ENCODE results near the gene RPL38.

The RPL38 gene

GRCh38 chr17:74163271-74163821 is 40.1 kb upstream of the RPL38 start:
- TF ChIP-seq, protein P1, sequence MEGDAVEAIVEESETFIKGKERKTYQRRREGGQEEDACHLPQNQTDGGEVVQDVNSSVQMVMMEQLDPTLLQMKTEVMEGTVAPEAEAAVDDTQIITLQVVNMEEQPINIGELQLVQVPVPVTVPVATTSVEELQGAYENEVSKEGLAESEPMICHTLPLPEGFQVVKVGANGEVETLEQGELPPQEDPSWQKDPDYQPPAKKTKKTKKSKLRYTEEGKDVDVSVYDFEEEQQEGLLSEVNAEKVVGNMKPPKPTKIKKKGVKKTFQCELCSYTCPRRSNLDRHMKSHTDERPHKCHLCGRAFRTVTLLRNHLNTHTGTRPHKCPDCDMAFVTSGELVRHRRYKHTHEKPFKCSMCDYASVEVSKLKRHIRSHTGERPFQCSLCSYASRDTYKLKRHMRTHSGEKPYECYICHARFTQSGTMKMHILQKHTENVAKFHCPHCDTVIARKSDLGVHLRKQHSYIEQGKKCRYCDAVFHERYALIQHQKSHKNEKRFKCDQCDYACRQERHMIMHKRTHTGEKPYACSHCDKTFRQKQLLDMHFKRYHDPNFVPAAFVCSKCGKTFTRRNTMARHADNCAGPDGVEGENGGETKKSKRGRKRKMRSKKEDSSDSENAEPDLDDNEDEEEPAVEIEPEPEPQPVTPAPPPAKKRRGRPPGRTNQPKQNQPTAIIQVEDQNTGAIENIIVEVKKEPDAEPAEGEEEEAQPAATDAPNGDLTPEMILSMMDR (conservative IDR thresholded peaks at IDR 0.05; ENCODE audit: low read depth, low read length) = no peak
- Histone ChIP-seq H3K4me2 (no peak overlapping the region), H3K4me3 (IDR thresholded peaks at IDR 0.05; ENCODE audit: insufficient read depth, low read depth, low read length) (no peak overlapping the region), H3K79me2 (ENCODE audit: insufficient read depth, low read depth) (no peaks in the 10 kb centered on the region), H3K27me3 (ENCODE audit: insufficient read depth, low read depth) (peaks cover 53% of the 10 kb centered on the region), H3K4me1 (ENCODE audit: low read depth, poor library complexity, severe bottlenecking) (no peaks in the 10 kb centered on the region), H3K9ac (no peak overlapping the region), H3K27ac (no peak overlapping the region), H4K20me1 (ENCODE audit: insufficient read depth) (no peaks in the 10 kb centered on the region), H3K36me3 (ENCODE audit: insufficient read depth) (no peaks in the 10 kb centered on the region), H2AFZ (ENCODE audit: low read depth) (no peak overlapping the region)

- no peak overlapping the region for H3K9ac ChIP-seq
- no peak overlapping the region for H3K4me2 ChIP-seq
- H3K4me3 ChIP-seq (IDR thresholded peaks at IDR 0.05; ENCODE audit: insufficient read depth, low read depth, low read length) = no peak overlapping the region
- H3K27ac ChIP-seq = no peak overlapping the region
- H3K4me1 ChIP-seq (ENCODE audit: low read depth, poor library complexity, severe bottlenecking) = no peaks in the 10 kb centered on the region
- no peak overlapping the region for H2AFZ ChIP-seq (ENCODE audit: low read depth)
- TF ChIP-seq, protein P1 (conservative IDR thresholded peaks at IDR 0.05; ENCODE audit: low read depth, low read length) = no peak
- H3K36me3 ChIP-seq (ENCODE audit: insufficient read depth) = no peaks in the 10 kb centered on the region
- no peaks in the 10 kb centered on the region for H3K79me2 ChIP-seq (ENCODE audit: insufficient read depth, low read depth)
- peaks cover 51% of the 10 kb centered on the region for H3K27me3 ChIP-seq (ENCODE audit: insufficient read depth, low read depth)
- no peaks in the 10 kb centered on the region for H4K20me1 ChIP-seq (ENCODE audit: insufficient read depth)
These were observed 39.6 kb upstream of the RPL38 start for GRCh38 chr17:74163836-74164235.

DNA sequence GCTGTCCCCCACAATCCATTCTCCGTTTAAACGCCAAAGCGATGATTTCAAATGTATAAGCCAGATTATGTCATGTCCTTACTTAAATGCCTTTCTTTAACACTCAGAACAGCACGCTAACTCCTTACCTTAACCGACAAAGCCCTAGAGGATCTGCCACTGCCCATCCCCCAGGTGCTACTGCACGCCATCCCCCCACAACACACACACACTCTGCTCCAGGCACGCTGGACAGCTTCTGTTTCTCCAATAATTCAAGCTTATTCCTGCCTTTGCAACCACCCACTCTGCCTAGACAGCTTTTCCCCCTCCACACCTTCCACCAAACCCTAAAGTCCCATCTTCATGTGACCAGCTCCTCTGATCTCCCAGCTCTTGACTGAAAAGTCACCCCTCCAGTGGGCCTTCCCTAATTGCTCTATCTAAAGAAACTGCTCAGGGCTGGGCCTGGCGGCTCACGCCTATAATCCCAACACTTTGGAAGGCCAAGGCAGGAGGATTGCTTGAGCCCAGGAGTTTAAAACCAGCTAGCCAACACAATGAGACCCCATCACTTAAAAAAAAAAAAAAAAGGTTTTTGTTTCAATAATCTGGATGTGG is 38.9 kb upstream of the RPL38 start:
- Histone ChIP-seq H3K9ac (no peak overlapping the region), H3K4me1 (ENCODE audit: low read depth, poor library complexity, severe bottlenecking) (no peaks in the 10 kb centered on the region), H3K27ac (no peak overlapping the region), H3K4me2 (no peak overlapping the region), H3K27me3 (ENCODE audit: insufficient read depth, low read depth) (peaks cover 54% of the 10 kb centered on the region), H3K4me3 (IDR thresholded peaks at IDR 0.05; ENCODE audit: insufficient read depth, low read depth, low read length) (no peak overlapping the region), H2AFZ (ENCODE audit: low read depth) (no peak overlapping the region), H3K36me3 (ENCODE audit: insufficient read depth) (no peaks in the 10 kb centered on the region), H4K20me1 (ENCODE audit: insufficient read depth) (no peaks in the 10 kb centered on the region), H3K79me2 (ENCODE audit: insufficient read depth, low read depth) (no peaks in the 10 kb centered on the region)
- TF ChIP-seq, protein P1 (conservative IDR thresholded peaks at IDR 0.05; ENCODE audit: low read depth, low read length) = no peak

DNA sequence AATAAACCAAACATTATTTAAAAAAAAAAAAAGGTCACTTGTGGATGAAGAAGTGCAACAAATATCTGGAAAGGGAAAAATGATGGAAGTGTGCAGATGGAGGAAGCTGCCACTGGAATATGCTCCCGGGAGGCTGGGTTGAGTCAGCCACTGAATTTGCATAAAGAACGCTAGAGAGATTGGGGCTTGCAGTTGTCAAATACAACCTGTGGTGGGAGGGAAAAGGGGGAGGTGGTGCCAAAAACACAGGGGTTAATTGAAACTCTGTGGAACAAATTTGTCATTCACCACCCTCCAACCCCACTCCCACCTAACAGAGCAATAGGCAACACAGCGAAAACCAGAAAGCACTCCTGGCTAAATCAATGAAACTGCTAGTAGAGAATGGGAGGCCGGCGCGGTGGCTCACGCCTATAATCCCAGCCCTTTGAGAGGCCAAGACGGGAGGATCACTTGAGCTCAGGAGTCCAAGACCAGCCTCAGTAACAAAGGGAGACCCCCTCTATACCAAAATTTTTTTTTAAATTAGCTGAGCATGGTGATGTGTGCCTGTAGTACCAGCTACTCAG is 37.6 kb upstream of the RPL38 start:
- TF ChIP-seq, protein P1 (conservative IDR thresholded peaks at IDR 0.05; ENCODE audit: low read depth, low read length) = no peak
- Histone ChIP-seq H3K27me3 (ENCODE audit: insufficient read depth, low read depth) (peaks cover 48% of the 10 kb centered on the region), H3K4me2 (no peak overlapping the region)

More for the DNA sequence above, 37.6 kb upstream of the RPL38 start:
- Histone ChIP-seq H4K20me1 (ENCODE audit: insufficient read depth) (no peaks in the 10 kb centered on the region), H3K79me2 (ENCODE audit: insufficient read depth, low read depth) (no peaks in the 10 kb centered on the region), H3K9ac (no peak overlapping the region), H3K27ac (no peak overlapping the region), H3K4me3 (IDR thresholded peaks at IDR 0.05; ENCODE audit: insufficient read depth, low read depth, low read length) (no peak overlapping the region), H3K4me1 (ENCODE audit: low read depth, poor library complexity, severe bottlenecking) (no peaks in the 10 kb centered on the region), H2AFZ (ENCODE audit: low read depth) (no peak overlapping the region), H3K36me3 (ENCODE audit: insufficient read depth) (no peaks in the 10 kb centered on the region)
